NCI-H1930 (cell line): ENCODE results near the gene NAGLU.
"Not testable (repeated sequence)": the region's sequence is repeated elsewhere in the genome, so short reads cannot be mapped to it uniquely, and the experiment has no call there.

ENCODE experiments used
- DNase-seq, 2 experiments: peaks; one replicate each; lab custom pipeline; 2025; lab: John Stamatoyannopoulos, UW

The NAGLU gene

GRCh38 chr17:42521036-42521435, 15.0 kb upstream of the NAGLU start:
- no peak for DNase-seq

GRCh38 chr17:42521666-42522262, 14.3 kb upstream of the NAGLU start:
- DNase-seq, result no peak

DNA sequence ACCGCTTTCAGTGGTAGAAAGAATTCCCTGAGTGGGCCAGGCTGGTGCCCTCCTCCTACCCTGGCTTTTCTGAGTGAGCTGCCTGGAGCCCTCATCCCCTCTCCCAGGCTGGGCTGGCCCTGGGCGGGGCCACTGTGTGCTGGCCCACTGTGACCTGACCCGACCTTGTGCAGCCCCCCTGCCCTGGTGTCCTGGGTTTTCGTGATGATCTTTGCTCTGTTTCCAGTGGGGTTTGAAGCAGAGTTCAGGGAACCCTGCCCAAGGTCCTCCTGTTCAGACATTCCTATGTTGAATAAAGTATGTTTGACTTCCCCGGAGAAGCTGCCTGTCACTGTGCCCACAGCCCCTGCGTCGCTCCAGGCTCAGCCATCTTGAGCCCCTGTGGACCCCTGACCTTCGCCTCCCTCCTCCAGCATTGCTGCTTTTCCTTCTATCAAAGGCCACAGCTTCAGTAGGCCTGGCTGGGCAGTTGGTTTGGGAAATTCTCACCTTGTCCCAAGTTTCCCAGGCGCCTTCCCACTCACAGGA, 13.7 kb upstream of the NAGLU start:
- DNase-seq, result no peak

- DNase-seq, result no peak
These were observed 13.2 kb upstream of the NAGLU start for GRCh38 chr17:42522798-42523278.

DNA sequence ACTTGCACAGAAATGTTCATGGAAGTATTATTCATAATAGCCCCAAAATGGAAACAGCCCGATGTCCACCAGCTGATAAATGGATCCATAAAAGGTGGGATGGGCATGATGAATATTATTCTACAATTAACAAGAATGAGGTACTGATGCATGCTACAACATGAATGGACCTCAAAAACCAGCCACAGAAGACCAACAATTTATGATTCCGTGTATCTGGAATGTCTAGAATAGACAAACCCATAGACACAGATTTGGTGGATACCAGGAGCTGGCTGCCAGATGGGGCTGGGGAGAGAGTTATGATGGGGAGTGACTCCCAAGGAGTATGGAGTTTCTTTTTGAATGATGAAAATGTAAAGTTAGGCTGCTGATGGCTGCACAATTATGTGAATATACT, 10.8 kb upstream of the NAGLU start:
- DNase-seq, result no peak

GRCh38 chr17:42526031-42526444, 10.0 kb upstream of the NAGLU start:
- no peak for DNase-seq

DNA sequence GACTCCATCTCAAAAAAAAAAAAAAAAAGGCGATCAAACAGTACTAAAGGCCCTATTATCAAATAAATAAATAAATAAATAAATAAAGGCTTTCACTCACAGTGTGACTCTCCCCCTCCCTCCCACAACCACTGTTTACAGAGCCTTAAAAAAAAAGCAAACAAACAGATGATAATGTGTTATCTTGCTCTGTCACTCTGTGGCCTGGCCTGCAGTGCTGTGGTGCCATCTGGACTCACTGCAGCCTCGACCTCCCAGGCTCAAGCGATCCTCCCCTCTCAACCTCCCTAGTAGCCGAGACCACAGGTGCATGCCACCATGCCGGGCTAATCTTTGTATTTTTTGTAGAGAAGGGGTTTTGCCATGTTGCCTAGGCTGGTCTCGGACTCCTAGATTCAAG, 8.1 kb upstream of the NAGLU start:
- DNase-seq, result no peak

- no peak for DNase-seq
These were observed 7.0 kb upstream of the NAGLU start for GRCh38 chr17:42529061-42529460.

- DNase-seq, result peak in 1 of 2 experiments; percentile 6
These were observed 5.0 kb upstream of the NAGLU start for GRCh38 chr17:42530952-42531454.

GRCh38 chr17:42531455-42532354, 4.3 kb upstream of the NAGLU start:
- DNase-seq, result peak; percentile 15 to 50

DNA sequence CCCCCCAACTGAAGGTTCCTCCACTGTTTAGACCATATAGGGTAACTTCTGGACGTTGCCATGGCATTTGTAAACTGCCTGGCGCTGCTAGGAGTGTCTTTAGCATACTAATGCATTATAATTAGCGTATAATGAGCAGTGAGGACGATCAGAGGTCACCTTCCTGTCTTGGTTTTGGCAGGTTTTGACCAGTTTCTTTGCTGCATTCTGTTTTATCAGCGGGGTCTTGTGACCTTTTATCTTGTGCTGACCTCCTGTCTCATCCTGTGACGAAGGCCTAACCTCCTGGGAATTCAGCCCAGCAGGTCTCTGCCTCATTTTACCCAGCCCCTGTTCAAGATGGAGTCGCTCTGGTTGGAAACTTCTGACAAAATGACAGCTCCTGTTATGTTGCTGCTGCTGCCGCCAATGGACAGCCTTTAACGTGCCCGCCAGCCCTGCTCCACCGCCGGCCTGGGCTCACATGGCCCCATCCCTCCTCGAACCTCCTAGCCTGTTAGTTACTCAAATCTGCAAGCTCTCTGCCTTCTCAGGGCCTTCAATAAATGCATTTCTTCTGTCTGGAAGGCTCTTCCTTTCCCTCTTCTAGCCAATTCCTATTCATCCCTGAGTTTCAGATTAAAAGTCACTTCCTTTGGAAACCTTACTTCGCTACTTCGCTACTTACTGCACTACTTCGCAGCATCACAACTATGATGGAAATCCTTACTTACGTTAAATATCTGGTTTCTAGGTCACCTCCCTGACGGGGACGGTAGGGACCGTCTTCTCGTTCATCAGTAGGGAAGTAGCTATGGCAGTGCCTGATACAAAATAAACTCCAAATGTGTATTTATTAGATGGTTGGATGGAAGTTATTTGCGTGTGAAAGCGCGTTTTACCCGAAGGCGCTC, 640 bp upstream of the NAGLU start:
- DNase-seq, result no peak

DNA sequence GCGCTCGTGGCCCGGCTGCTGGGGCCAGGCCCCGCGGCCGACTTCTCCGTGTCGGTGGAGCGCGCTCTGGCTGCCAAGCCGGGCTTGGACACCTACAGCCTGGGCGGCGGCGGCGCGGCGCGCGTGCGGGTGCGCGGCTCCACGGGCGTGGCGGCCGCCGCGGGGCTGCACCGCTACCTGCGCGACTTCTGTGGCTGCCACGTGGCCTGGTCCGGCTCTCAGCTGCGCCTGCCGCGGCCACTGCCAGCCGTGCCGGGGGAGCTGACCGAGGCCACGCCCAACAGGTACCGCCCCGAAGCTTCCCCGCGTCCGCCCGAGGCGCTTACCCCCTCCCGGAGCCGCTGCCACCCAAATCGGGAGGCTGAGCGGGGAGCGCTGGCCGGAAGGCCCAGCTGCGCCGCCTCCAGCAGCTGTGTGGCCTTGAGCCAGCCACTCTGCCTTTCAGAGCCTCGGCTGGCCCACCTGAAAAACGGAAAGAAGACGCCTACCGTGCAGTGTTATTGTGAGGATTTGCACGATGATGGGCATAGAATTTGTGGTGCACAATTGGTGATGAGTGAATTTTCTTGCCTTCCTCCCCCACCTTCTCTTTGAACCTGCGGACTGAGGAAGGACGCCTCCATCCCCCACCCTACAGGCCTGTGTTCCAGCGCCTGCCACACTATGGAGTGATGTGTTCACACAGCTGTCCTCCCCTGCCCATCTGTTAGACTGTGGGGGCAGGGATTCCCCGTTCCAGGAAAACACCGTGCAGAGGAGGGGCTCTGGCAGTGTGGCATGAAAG, 523 bp downstream of the NAGLU start:
- peak; percentile 46 to 48 for DNase-seq

DNA sequence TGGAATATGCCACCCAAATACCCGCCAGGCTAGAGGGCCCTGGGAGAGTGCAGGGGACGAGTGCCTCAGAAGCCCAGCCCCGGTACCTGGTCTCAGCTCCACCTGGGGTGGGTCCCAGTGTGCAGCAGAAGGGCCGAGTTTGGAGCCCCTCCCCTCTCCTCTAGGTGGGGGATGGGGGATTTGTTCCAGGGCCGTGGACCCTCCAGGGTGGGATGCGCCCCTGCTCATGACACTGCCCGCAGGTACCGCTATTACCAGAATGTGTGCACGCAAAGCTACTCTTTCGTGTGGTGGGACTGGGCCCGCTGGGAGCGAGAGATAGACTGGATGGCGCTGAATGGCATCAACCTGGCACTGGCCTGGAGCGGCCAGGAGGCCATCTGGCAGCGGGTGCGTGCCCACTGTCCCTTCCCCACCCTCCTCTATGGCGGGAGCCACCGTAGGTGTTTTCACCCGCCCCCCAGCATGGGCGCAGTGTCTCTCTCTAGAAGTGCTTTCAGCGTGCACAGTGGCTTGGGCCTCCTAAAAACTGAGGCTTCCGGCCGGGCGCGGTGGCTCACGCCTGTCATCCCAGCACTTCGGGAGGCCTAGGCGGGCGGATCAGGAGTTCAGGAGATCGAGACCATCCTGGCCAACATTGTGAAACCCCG, 1.2 kb downstream of the NAGLU start:
- DNase-seq, result no peak

- DNase-seq, result no peak
These were observed 1.9 kb downstream of the NAGLU start for GRCh38 chr17:42537826-42538451.

DNA sequence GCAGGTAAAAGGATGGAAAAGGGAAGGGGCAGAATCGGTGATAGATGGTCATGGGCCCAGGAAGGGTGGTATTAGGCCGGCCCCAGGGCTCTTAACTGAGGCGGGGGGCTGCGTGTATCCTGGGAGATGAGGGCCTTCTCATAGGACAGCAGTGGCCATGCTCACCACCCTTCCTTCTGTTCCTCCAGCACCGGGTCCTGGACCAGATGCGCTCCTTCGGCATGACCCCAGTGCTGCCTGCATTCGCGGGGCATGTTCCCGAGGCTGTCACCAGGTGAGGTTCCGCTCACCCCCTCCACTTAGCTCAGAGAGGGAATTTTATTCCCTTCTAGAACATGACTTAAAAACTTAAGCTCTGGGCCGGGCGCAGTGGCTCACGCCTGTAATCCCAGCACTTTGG, 2.4 kb downstream of the NAGLU start:
- DNase-seq, result no peak

DNA sequence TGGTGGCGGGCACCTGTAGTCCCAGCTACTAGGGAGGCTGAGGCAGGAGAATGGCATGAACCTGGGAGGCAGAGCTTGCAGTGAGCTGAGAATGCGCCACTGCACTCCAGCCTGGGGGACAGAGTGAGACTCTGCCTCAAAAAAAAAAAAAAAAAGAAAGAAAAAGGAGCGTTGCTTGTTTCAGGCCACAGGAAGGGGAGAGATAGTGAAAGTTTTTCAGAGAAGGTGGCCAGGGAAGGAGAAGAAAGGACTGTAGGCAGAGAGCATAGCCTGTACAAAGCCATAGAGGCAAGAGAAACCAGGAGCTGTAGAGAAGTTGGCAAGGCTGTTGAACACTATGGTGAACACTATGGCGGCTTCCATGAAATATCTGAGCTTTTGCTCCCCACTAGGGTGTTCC, 4.5 kb downstream of the NAGLU start:
- not testable (repeated sequence) for DNase-seq

- DNase-seq, result no peak
These were observed 5.2 kb downstream of the NAGLU start for GRCh38 chr17:42541041-42541833.

GRCh38 chr17:42543190-42544079, 7.4 kb downstream of the NAGLU start:
- DNase-seq, result no peak
